Thyroid gland (tissue), 4 donors: ENCODE data around the gene POLR3G.

Experiments
- POLR2A ChIP-seq, 2 donors: fragments of 450-650 bp; IDR thresholded peaks; one replicate each; pipeline ENCODE4 v1.6.1; 2017; ENCODE audit warnings: antibody characterized with exemption in 2 of 2, mild to moderate bottlenecking in 2 of 2, moderate library complexity in 1 of 2
- TF ChIP-seq, protein P1 (sequence below), 6 experiments: fragments of 200-600 bp in 3 of 6; fragments of 450-650 bp in 3 of 6; sonication (generic) in 3 of 6; IDR thresholded peaks; one replicate each; pipeline ENCODE4 v1.5.1; 2016 to 2019; ENCODE audit warnings: antibody characterized with exemption in 6 of 6, mild to moderate bottlenecking in 2 of 6, inconsistent platforms in 1 of 6, moderate library complexity in 1 of 6

DNA sequence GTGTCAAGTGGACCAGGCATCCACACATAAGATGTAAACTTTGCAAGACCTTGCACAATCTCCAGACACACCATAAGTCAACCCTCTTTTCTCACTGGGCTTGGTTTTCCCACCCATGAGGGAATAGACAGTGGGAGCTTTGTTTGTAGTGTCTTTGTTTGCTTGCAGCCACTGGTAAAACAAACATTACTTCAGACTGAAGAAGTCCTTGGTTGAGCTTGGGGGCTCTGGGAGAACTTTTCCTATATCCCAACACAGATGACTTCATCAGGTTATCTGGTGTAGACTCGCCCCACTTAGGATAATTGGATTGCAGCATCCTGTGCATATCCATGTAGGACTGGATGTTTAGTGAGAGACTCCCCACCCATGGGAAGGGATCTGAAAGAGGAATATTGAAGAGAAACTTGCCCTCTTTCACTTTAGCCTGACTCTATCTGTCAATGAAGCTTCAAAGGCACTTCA, 72.4 kb downstream of the POLR3G start:
- TF ChIP-seq, protein P1, sequence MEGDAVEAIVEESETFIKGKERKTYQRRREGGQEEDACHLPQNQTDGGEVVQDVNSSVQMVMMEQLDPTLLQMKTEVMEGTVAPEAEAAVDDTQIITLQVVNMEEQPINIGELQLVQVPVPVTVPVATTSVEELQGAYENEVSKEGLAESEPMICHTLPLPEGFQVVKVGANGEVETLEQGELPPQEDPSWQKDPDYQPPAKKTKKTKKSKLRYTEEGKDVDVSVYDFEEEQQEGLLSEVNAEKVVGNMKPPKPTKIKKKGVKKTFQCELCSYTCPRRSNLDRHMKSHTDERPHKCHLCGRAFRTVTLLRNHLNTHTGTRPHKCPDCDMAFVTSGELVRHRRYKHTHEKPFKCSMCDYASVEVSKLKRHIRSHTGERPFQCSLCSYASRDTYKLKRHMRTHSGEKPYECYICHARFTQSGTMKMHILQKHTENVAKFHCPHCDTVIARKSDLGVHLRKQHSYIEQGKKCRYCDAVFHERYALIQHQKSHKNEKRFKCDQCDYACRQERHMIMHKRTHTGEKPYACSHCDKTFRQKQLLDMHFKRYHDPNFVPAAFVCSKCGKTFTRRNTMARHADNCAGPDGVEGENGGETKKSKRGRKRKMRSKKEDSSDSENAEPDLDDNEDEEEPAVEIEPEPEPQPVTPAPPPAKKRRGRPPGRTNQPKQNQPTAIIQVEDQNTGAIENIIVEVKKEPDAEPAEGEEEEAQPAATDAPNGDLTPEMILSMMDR (IDR thresholded peaks at IDR 0.05): no peak
- no peak for TF ChIP-seq POLR2A (IDR thresholded peaks at IDR 0.05)
